Nephron (organoid): ENCODE measurements around the gene AKAP14.
A peak's percentile ranks its signal among the peaks of the same experiment; 100 is the strongest.
"Not testable (repeated sequence)": the region's sequence is repeated elsewhere in the genome, so short reads cannot be mapped to it uniquely, and the experiment has no call there.

Experiments
- H3K27ac Mint-ChIP-seq, 3 experiments: 2 replicates each; pipeline ENCODE4 v1.8.0; 2020; ENCODE audit warnings: mixed read lengths in 3 of 3, mild to moderate bottlenecking in 2 of 3, moderate library complexity in 1 of 3
- H3K27me3 Mint-ChIP-seq: 2 replicates; pipeline ENCODE4 v1.8.0; 2021; ENCODE audit warnings: low read depth, mild to moderate bottlenecking, moderate library complexity, mixed read lengths
- H3K36me3 Mint-ChIP-seq: 2 replicates; pipeline ENCODE4 v1.8.0; 2020; ENCODE audit warnings: low read depth, mixed read lengths
- H3K4me1 Mint-ChIP-seq: 2 replicates; pipeline ENCODE4 v1.8.0; 2020; ENCODE audit warnings: mixed read lengths
- H3K4me3 Mint-ChIP-seq, 3 experiments: 2 replicates each; pipeline ENCODE4 v1.8.0; 2020; ENCODE audit warnings: mild to moderate bottlenecking in 3 of 3, mixed read lengths in 3 of 3, moderate library complexity in 2 of 3
- H3K9me3 Mint-ChIP-seq: 2 replicates; pipeline ENCODE4 v1.8.0; 2020; ENCODE audit warnings: mixed read lengths
- CTCF ChIP-seq, 3 experiments: fragments of 200-600 bp; sonication (generic); IDR thresholded peaks; one replicate each; pipeline ENCODE4 v1.5.0; 2021; ENCODE audit warnings: antibody characterized with exemption in 3 of 3; ENCODE audit not compliant: unreplicated experiment in 3 of 3

The AKAP14 gene

DNA sequence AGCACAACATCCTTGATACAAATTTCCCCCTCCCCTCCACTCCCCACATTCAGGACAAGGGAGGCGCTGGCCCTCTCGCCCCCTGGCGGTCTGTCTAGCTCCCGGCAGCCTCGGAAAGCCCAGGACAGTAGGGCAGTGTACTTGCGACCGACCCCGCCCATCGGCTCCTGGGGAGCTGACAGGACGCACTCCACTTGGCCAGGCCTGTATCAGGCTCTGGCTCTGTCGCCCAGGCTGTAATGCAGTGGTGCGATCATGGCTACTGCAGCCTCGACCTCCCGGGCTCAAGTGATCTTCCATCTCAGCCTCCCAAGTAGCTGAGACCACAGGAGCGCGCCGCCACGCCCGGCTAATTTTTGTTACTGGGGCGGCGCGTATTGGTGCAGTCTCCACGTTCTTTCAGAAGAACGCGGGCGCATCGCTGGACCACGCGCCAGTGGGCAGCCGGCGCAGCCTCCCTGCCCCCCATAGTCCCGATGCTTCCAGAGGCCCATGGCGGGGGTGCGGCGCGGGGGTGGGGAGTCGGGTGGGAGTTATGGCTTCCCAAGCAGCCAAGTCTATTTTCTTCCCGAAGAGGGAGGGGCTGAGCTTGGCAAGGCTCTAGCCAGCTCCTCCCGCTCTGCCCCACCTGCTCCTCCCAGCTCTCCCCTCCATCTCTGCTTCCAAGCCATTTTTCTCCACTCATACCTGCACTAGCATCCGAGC is 7.8 kb upstream of the AKAP14 start:
- TF ChIP-seq CTCF (IDR thresholded peaks at IDR 0.05; ENCODE audit: unreplicated experiment in 3 of 3): peak; percentile 33 to 53 (median 36)
- H3K4me3 Mint-ChIP-seq: peak overlapping the region; percentile 67 to 74 (median 71)
- no peaks in the 10 kb centered on the region for H3K4me1 Mint-ChIP-seq
- H3K27ac Mint-ChIP-seq: no peak overlapping the region
- H3K36me3 Mint-ChIP-seq: no peaks in the 10 kb centered on the region
- H3K27me3 Mint-ChIP-seq: no peaks in the 10 kb centered on the region
- H3K9me3 Mint-ChIP-seq: peaks cover 4% of the 10 kb centered on the region

- H3K36me3 Mint-ChIP-seq, H3K4me1 Mint-ChIP-seq, H3K27me3 Mint-ChIP-seq, H3K4me3 Mint-ChIP-seq, H3K9me3 Mint-ChIP-seq, H3K27ac Mint-ChIP-seq: not testable (repeated sequence)
Measured at GRCh38 chrX:119890626-119891025, 5.1 kb upstream of the AKAP14 start.

DNA sequence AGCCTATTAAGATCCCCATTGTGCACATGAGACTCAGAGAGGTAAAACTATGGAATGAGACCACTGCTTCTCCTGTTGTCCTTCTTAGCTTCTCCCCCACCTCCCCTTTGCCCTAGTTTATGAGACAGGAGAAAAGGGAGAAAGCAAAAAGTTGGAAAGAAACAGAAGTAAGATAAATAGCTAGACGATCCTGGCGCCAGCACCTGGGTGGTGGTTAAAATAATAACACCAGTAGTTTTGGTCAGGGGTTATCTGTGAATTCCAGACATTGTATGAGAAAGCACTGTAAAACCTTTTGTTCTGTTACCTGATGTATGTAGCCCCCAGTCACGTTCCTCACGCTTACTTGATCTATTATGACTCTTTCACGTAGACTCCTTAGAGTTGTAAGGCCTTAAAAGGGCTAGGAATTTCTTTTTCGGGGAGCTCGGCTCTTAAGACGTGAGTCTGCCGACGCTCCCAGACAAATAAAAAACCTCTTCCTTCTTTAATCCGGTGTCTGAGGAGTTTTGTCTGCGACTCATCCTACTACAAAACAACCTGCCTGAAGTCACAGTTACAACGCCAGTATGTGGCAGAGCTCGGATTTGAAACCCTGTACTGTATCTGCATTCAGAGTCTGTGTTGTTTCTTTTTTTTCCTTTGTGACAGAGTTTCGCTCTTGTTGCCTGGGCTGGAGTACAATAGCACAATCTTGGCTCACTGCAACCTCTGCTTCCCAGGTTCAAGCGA is 3.6 kb upstream of the AKAP14 start:
- not testable (repeated sequence) for H3K36me3 Mint-ChIP-seq, H3K27me3 Mint-ChIP-seq, H3K4me1 Mint-ChIP-seq, H3K4me3 Mint-ChIP-seq, H3K9me3 Mint-ChIP-seq
- H3K27ac Mint-ChIP-seq: peak overlapping the region in 1 of 3 experiments; percentile 49

DNA sequence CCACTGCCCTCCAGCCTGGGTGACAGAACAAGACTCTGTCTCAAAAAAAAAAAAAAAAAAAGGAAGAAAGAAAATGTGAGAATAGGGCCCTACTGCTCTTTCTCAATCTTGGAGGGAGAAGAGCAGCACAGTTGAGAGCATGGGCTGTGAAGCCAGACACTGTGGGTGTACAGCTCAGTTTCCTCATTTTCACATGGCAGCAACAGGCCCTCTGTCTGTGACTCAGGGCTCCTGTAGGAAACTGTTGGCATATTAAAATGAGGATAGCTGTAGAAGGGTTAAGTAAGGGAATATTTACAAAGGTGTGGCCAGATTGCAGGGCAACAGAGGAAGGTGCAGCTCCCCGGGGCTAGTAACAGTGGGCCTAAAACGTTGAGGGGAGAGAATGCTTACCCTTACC is 3.4 kb downstream of the AKAP14 start:
- Mint-ChIP-seq H3K4me3 (no peak overlapping the region), H3K27ac (no peak overlapping the region), H3K4me1 (no peaks in the 10 kb centered on the region), H3K27me3 (no peaks in the 10 kb centered on the region), H3K36me3 (no peaks in the 10 kb centered on the region), H3K9me3 (peaks cover 12% of the 10 kb centered on the region)
- no peak for TF ChIP-seq CTCF (IDR thresholded peaks at IDR 0.05; ENCODE audit: unreplicated experiment in 3 of 3)

DNA sequence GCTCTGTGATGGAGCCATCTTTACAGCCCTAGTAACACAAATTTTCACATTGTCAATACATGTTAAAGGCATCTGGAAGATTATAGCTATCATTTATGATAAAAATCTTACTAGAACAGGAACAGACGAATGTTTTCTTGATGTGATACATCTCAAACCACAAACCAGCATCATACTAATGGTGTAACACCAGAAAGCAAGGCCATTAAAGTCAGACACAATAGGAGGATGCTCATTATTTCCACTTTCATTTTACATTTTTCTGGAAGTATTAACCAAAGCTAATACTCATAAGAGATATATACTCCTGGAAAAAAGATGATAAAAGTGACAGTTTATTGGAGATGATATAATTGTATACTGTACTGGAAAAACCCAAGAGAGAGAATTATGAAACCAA is 5.3 kb downstream of the AKAP14 start:
- TF ChIP-seq CTCF (IDR thresholded peaks at IDR 0.05; ENCODE audit: unreplicated experiment in 3 of 3): no peak
- H3K27ac Mint-ChIP-seq: no peak overlapping the region
- H3K4me1 Mint-ChIP-seq: no peaks in the 10 kb centered on the region
- peaks cover 19% of the 10 kb centered on the region for H3K9me3 Mint-ChIP-seq
- H3K27me3 Mint-ChIP-seq: no peaks in the 10 kb centered on the region
- H3K36me3 Mint-ChIP-seq: no peaks in the 10 kb centered on the region
- H3K4me3 Mint-ChIP-seq: no peak overlapping the region

- peaks cover 21% of the 10 kb centered on the region for H3K9me3 Mint-ChIP-seq
- H3K36me3 Mint-ChIP-seq: no peaks in the 10 kb centered on the region
- no peaks in the 10 kb centered on the region for H3K27me3 Mint-ChIP-seq
- no peak overlapping the region for H3K4me3 Mint-ChIP-seq
- H3K27ac Mint-ChIP-seq: no peak overlapping the region
- TF ChIP-seq CTCF (IDR thresholded peaks at IDR 0.05; ENCODE audit: unreplicated experiment in 3 of 3): no peak
- H3K4me1 Mint-ChIP-seq: no peaks in the 10 kb centered on the region
Measured at GRCh38 chrX:119916310-119916709, 20.6 kb downstream of the AKAP14 start.

GRCh38 chrX:119917877-119918276 is 22.2 kb downstream of the AKAP14 start:
- no peaks in the 10 kb centered on the region for H3K36me3 Mint-ChIP-seq
- H3K27ac Mint-ChIP-seq: no peak overlapping the region
- TF ChIP-seq CTCF (IDR thresholded peaks at IDR 0.05; ENCODE audit: unreplicated experiment in 3 of 3): no peak
- no peak overlapping the region for H3K4me3 Mint-ChIP-seq
- peaks cover 13% of the 10 kb centered on the region for H3K9me3 Mint-ChIP-seq
- no peaks in the 10 kb centered on the region for H3K4me1 Mint-ChIP-seq
- H3K27me3 Mint-ChIP-seq: no peaks in the 10 kb centered on the region
